H9 (cell line): Measurements from ENCODE around the gene CDK16. TPM values are rescaled to one million over a fixed set of nuclear protein-coding genes. Genes with fewer than 3 reads are reported as not detected.

Source experiments
- DNase-seq: peaks from one replicate; pipeline ENCODE4 v3.0.0-alpha.2; 2017
- H2AFZ ChIP-seq: one replicate; pipeline ENCODE4 v1.6.1; 2013; ENCODE audit warnings: mild to moderate bottlenecking, low read length, control low read depth, moderate library complexity
- H2AK5ac ChIP-seq: 2 replicates; pipeline ENCODE4 v1.6.1; 2013; ENCODE audit warnings: low read length, control low read depth, mixed read lengths; ENCODE audit not compliant: insufficient read length
- H2BK120ac ChIP-seq: one replicate; pipeline ENCODE4 v1.6.1; 2013; ENCODE audit warnings: low read depth, mild to moderate bottlenecking, low read length, control low read depth, inconsistent platforms; ENCODE audit not compliant: poor library complexity, severe bottlenecking
- H2BK12ac ChIP-seq: 2 replicates; pipeline ENCODE4 v1.6.1; 2013; ENCODE audit warnings: low read length, control low read depth, mixed read lengths, low read depth; ENCODE audit not compliant: insufficient read length
- H2BK15ac ChIP-seq: 2 replicates; pipeline ENCODE4 v1.6.1; 2013; ENCODE audit warnings: low read depth, low read length, control low read depth
- H2BK20ac ChIP-seq: one replicate; pipeline ENCODE4 v1.6.1; 2013; ENCODE audit warnings: low read depth, mild to moderate bottlenecking, low read length, control low read depth, inconsistent platforms; ENCODE audit not compliant: poor library complexity, severe bottlenecking
- H2BK5ac ChIP-seq: 2 replicates; pipeline ENCODE4 v1.6.1; 2013; ENCODE audit warnings: low read length, control low read depth, mixed read lengths; ENCODE audit not compliant: insufficient read length
- H3K14ac ChIP-seq: 2 replicates; pipeline ENCODE4 v1.6.1; 2013; ENCODE audit warnings: low read length, control low read depth; ENCODE audit not compliant: insufficient read depth
- H3K18ac ChIP-seq: 2 replicates; pipeline ENCODE4 v1.6.1; 2013; ENCODE audit warnings: low read depth, mild to moderate bottlenecking, mixed read lengths, low read length, control low read depth; ENCODE audit not compliant: insufficient read length
- H3K23ac ChIP-seq: 2 replicates; pipeline ENCODE4 v1.6.1; 2013; ENCODE audit warnings: low read length, control low read depth, mixed read lengths, low read depth; ENCODE audit not compliant: insufficient read length
- H3K23me2 ChIP-seq: 2 replicates; pipeline ENCODE4 v1.6.1; 2013; ENCODE audit warnings: low read depth, mild to moderate bottlenecking, mixed read lengths, low read length, control low read depth; ENCODE audit not compliant: insufficient read length, poor library complexity, severe bottlenecking
- H3K27ac ChIP-seq: 2 replicates; pipeline ENCODE4 v1.5.1; 2013; ENCODE audit warnings: low read length, control low read depth, mixed read lengths, low read depth; ENCODE audit not compliant: insufficient read length
- H3K27me3 ChIP-seq: 2 replicates; pipeline ENCODE4 v1.6.1; 2013; ENCODE audit warnings: low read length, control low read depth, inconsistent platforms; ENCODE audit not compliant: insufficient read depth
- H3K4ac ChIP-seq: 2 replicates; pipeline ENCODE4 v1.6.1; 2013; ENCODE audit warnings: low read depth, mild to moderate bottlenecking, control low read depth, inconsistent platforms, low read length, moderate library complexity
- H3K4me1 ChIP-seq: 2 replicates; pipeline ENCODE4 v1.6.1; 2013; ENCODE audit warnings: low read length, control low read depth, inconsistent platforms; ENCODE audit not compliant: insufficient read depth
- H3K4me2 ChIP-seq: 2 replicates; pipeline ENCODE4 v1.6.1; 2013; ENCODE audit warnings: low read length, control low read depth, mixed read lengths; ENCODE audit not compliant: insufficient read length, insufficient read depth
- H3K56ac ChIP-seq: 2 replicates; pipeline ENCODE4 v1.6.1; 2013; ENCODE audit warnings: low read depth, mild to moderate bottlenecking, mixed read lengths, low read length, control low read depth; ENCODE audit not compliant: insufficient read length
- H3K79me1 ChIP-seq: 2 replicates; pipeline ENCODE4 v1.6.1; 2013; ENCODE audit warnings: low read depth, mild to moderate bottlenecking, moderate library complexity, low read length, control low read depth, inconsistent platforms; ENCODE audit not compliant: insufficient read depth, poor library complexity, severe bottlenecking
- H3K79me2 ChIP-seq: 2 replicates; pipeline ENCODE4 v1.6.1; 2013; ENCODE audit warnings: low read length, control low read depth, inconsistent platforms; ENCODE audit not compliant: insufficient read depth
- H3K9ac ChIP-seq: 2 replicates; pipeline ENCODE4 v1.6.1; 2013; ENCODE audit warnings: low read length, control low read depth, mixed read lengths; ENCODE audit not compliant: insufficient read length; ENCODE audit errors: extremely low read depth
- H3K9me3 ChIP-seq: one replicate; pipeline ENCODE4 v1.6.1; 2013; ENCODE audit warnings: low read depth, low read length, inconsistent platforms; ENCODE audit not compliant: control insufficient read depth
- H3T11ph ChIP-seq: one replicate; pipeline ENCODE4 v1.6.1; 2013; ENCODE audit warnings: mild to moderate bottlenecking, low read length, control low read depth, inconsistent platforms
- H4K20me1 ChIP-seq: one replicate; pipeline ENCODE4 v1.6.1; 2013; ENCODE audit not compliant: control insufficient read depth, insufficient read length, insufficient read depth
- H4K5ac ChIP-seq: 2 replicates; pipeline ENCODE4 v1.6.1; 2013; ENCODE audit warnings: low read depth, mild to moderate bottlenecking, mixed read lengths, low read length, control low read depth; ENCODE audit not compliant: insufficient read length
- H4K8ac ChIP-seq: replicated peaks from 2 replicates; pipeline ENCODE4 v1.6.1; 2013; ENCODE audit warnings: low read length, control low read depth, mixed read lengths, low read depth; ENCODE audit not compliant: insufficient read length
- H4K91ac ChIP-seq: 2 replicates; pipeline ENCODE4 v1.6.1; 2013; ENCODE audit warnings: low read depth, mild to moderate bottlenecking, moderate library complexity, mixed read lengths, low read length, control low read depth; ENCODE audit not compliant: insufficient read length
- H3K27ac Mint-ChIP-seq, 3 experiments: 2 replicates in 2 of 3; 3 replicates in 1 of 3; pipeline ENCODE4 v1.8.0; 2020 to 2021; ENCODE audit warnings: mixed read lengths in 3 of 3, mild to moderate bottlenecking in 1 of 3, moderate library complexity in 1 of 3
- H3K27me3 Mint-ChIP-seq: 2 replicates; pipeline ENCODE4 v1.8.0; 2021; ENCODE audit warnings: low read depth, mild to moderate bottlenecking, moderate library complexity, mixed read lengths
- H3K36me3 Mint-ChIP-seq, 3 experiments: 2 replicates in 2 of 3; 3 replicates in 1 of 3; pipeline ENCODE4 v1.8.0; 2020 to 2021; ENCODE audit warnings: low read depth in 3 of 3, mixed read lengths in 3 of 3; ENCODE audit not compliant: insufficient read depth in 1 of 3
- H3K4me1 Mint-ChIP-seq, 2 experiments: 2 replicates each; pipeline ENCODE4 v1.8.0; 2020; ENCODE audit warnings: mixed read lengths in 2 of 2
- H3K4me3 Mint-ChIP-seq, 2 experiments: 2 replicates in 1 of 2; 3 replicates in 1 of 2; pipeline ENCODE4 v1.8.0; 2020 to 2021; ENCODE audit warnings: mild to moderate bottlenecking in 2 of 2, mixed read lengths in 2 of 2, moderate library complexity in 1 of 2
- H3K9me3 Mint-ChIP-seq, 2 experiments: 2 replicates in 1 of 2; 3 replicates in 1 of 2; pipeline ENCODE4 v1.8.0; 2020; ENCODE audit warnings: mild to moderate bottlenecking in 2 of 2, mixed read lengths in 2 of 2, moderate library complexity in 1 of 2
- WGBS: extraction: QIAGEN DNeasy Blood & Tissue Kit; methylation state at CpG from one replicate; pipeline ENCODE4 v1.1.7; 2013; ENCODE audit warnings: missing lambda C conversion rate, low lambda C conversion rate, mixed read lengths; ENCODE audit not compliant: insufficient read length; ENCODE audit errors: extremely low coverage; 5-methylcytosine and 5-hydroxymethylcytosine counted together
- total RNA-seq: library from RNA; stranded (reverse); gene quantifications from 2 replicates; pipeline ENCODE4 v1.2.1, GENCODE V29; 2021
- TF ChIP-seq, protein P1 (sequence below): fragments of 200-600 bp; sonication (generic); conservative IDR thresholded peaks from 3 replicates; pipeline ENCODE4 v1.8.0; 2021; ENCODE audit warnings: antibody characterized with exemption, mild to moderate bottlenecking

CDK16 gene
- total RNA-seq, 1 experiment from 2014 or later: 226 TPM

DNA sequence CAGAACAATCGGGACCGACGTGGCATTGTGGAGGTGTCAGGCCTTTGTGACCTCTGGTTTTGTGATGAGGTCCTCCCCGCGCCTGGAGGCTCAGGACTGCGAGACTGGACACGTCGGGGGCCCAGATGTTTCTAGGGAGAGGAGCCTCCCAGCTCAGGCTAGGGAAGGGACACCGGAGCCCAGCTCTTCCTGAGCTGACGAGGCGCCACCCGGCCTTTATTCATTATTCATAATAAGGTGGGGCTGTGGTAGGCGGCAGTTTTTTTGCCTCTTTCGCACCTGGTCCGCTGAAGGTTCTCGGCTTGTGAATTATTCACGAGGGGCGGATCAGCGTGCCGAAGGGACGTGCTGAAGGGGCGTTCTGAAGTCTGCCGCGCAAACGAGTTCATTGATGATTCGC lies 27.1 kb upstream of the CDK16 start:
- H3K9me3 Mint-ChIP-seq: peaks cover 14 to 37% of the 10 kb centered on the region in 2 experiments
- no CpG with 5 or more reads among the region's 26 CpGs for WGBS
- peaks cover 21% of the 10 kb centered on the region; the same call in 1 of the 2 replicates for H3K79me2 ChIP-seq

More for the DNA sequence above, 27.1 kb upstream of the CDK16 start:
- Histone ChIP-seq H3K23ac (no peak overlapping the region), H2BK20ac (no peak overlapping the region), H4K91ac (no peak overlapping the region), H3K27ac (no peak overlapping the region), H2AK5ac (no peak overlapping the region), H2BK120ac (no peak overlapping the region), H3K56ac (no peak overlapping the region), H3K14ac (no peak overlapping the region), H2AFZ (no peak overlapping the region), H3K18ac (no peak overlapping the region), H3K4ac (no peak overlapping the region), H2BK15ac (no peak overlapping the region), H2BK12ac (no peak overlapping the region), H3K9me3 (no peaks in the 10 kb centered on the region), H3T11ph (no peak overlapping the region), H3K79me1 (peaks cover 8% of the 10 kb centered on the region), H2BK5ac (no peak overlapping the region), H3K23me2 (peaks cover 15% of the 10 kb centered on the region), H4K20me1 (no peaks in the 10 kb centered on the region), H3K4me1 (peaks cover 7% of the 10 kb centered on the region; the same call in 1 of the 2 replicates), H3K27me3 (no peaks in the 10 kb centered on the region), H3K4me2 (peak overlapping the region; percentile 75), H3K9ac (peak overlapping the region; percentile 71), H4K5ac (no peak overlapping the region), H4K8ac (no peak overlapping the region)
- Mint-ChIP-seq H3K27ac (peak overlapping the region in 1 of 3 experiments; percentile 83; a peak in 2 of 7 replicates), H3K4me3 (peak overlapping the region; percentile 82 to 95), H3K27me3 (peaks cover 1% of the 10 kb centered on the region), H3K36me3 (peaks cover 25 to 30% (median 25%) of the 10 kb centered on the region in 3 experiments), H3K4me1 (peaks cover 23 to 32% of the 10 kb centered on the region in 2 experiments)
- TF ChIP-seq, protein P1, sequence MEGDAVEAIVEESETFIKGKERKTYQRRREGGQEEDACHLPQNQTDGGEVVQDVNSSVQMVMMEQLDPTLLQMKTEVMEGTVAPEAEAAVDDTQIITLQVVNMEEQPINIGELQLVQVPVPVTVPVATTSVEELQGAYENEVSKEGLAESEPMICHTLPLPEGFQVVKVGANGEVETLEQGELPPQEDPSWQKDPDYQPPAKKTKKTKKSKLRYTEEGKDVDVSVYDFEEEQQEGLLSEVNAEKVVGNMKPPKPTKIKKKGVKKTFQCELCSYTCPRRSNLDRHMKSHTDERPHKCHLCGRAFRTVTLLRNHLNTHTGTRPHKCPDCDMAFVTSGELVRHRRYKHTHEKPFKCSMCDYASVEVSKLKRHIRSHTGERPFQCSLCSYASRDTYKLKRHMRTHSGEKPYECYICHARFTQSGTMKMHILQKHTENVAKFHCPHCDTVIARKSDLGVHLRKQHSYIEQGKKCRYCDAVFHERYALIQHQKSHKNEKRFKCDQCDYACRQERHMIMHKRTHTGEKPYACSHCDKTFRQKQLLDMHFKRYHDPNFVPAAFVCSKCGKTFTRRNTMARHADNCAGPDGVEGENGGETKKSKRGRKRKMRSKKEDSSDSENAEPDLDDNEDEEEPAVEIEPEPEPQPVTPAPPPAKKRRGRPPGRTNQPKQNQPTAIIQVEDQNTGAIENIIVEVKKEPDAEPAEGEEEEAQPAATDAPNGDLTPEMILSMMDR: no peak
- DNase-seq: no peak
